HUES48 (cell line): ENCODE results near the gene CLEC17A.
A peak's percentile ranks its signal among the peaks of the same experiment; 100 is the strongest.
"Not testable (repeated sequence)": the region's sequence is repeated elsewhere in the genome, so short reads cannot be mapped to it uniquely, and the experiment has no call there.

Experiments used
- H3K27ac ChIP-seq: one replicate; pipeline ENCODE4 v1.7.0; 2013; ENCODE audit warnings: low read depth, low read length, inconsistent platforms
- H3K27me3 ChIP-seq: 2 replicates; pipeline ENCODE4 v1.6.1; 2013; ENCODE audit warnings: mild to moderate bottlenecking, low read length; ENCODE audit not compliant: control insufficient read depth, insufficient read depth
- H3K36me3 ChIP-seq: 2 replicates; pipeline ENCODE4 v1.6.1; 2013; ENCODE audit warnings: low read length; ENCODE audit not compliant: control insufficient read depth, insufficient read depth
- H3K4me1 ChIP-seq: 2 replicates; pipeline ENCODE4 v1.6.1; 2013; ENCODE audit warnings: mild to moderate bottlenecking, low read length; ENCODE audit not compliant: control insufficient read depth, insufficient read depth
- H3K4me3 ChIP-seq: 2 replicates; pipeline ENCODE4 v1.5.1; 2013; ENCODE audit warnings: mild to moderate bottlenecking, low read depth, low read length
- H3K9ac ChIP-seq: 2 replicates; pipeline ENCODE4 v1.6.1; 2013; ENCODE audit warnings: mild to moderate bottlenecking, low read depth, low read length, moderate library complexity
- H3K9me3 ChIP-seq: 2 replicates; pipeline ENCODE4 v1.6.1; 2013; ENCODE audit warnings: low read length; ENCODE audit not compliant: control insufficient read depth, insufficient read depth

CLEC17A gene

DNA sequence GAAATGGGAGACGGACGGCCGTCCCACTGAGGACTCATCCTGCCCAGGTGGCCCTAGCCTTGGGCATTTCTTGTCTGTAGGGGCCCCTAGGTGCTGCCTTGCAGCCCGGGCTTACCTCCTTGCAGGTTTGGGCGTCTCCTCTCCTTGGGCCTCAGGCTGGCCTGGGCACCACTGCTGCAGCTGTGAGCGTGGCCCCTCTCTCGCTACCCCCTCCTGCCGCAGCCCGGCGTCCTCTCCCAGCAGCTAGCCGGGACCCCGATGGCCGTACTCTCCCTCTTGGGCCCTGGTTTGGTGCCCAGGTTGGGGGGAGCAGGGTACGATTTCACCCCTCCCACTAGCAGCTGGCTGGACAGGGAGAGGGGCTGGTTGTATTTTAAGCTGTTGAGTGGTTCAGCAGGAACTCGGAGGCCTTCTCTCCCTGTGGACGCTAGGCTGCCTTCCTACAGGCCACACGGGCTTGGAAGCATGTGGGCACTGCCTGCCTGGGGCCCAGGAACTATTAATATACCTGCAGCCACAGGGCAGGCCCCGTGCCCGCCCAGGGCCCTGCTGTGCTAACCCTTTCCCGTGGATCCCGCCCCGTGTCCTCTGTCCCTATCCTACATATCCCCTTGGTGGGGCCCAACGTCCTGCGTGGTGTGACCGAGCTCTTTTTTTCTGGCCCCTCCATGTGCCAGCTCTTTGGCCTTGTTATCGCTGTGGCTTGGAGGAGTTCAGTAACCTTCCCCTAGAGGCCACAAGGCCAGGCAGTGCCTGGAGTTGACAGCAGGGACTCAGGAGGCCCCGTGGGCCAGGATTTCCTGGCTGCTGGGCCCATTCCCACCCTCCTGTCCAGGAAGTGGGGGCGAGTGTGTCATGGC lies 22.7 kb upstream of the CLEC17A start:
- Histone ChIP-seq H3K4me1 (peaks cover 30% of the 10 kb centered on the region), H3K9me3 (no peaks in the 10 kb centered on the region), H3K27ac (no peak overlapping the region), H3K27me3 (no peaks in the 10 kb centered on the region), H3K9ac (peak overlapping the region; percentile 18; the same call in 1 of the 2 replicates), H3K36me3 (peaks cover 4% of the 10 kb centered on the region; the same call in 1 of the 2 replicates), H3K4me3 (no peak overlapping the region)

DNA sequence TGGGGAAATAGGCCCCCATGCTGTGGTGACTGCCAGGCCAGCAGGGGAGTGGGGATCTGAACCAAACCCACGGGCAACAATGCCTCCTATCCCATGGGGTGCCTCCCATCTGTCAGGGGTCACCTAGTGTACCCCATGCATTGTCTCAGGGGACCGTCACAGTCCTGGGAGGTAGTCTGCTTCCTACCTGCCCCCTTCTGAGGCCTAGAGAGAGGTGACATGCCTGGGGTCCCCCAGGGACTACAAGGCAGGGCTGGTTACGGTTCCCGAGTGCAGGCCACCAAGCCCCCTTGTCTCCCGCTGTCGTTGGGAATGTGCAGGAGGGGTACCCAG lies 22.1 kb upstream of the CLEC17A start:
- peak overlapping the region; percentile 18; the same call in 1 of the 2 replicates for H3K9ac ChIP-seq
- no peaks in the 10 kb centered on the region for H3K27me3 ChIP-seq
- H3K36me3 ChIP-seq: peaks cover 8% of the 10 kb centered on the region
- no peaks in the 10 kb centered on the region for H3K9me3 ChIP-seq
- no peak overlapping the region for H3K4me3 ChIP-seq
- H3K4me1 ChIP-seq: peaks cover 30% of the 10 kb centered on the region
- H3K27ac ChIP-seq: no peak overlapping the region

DNA sequence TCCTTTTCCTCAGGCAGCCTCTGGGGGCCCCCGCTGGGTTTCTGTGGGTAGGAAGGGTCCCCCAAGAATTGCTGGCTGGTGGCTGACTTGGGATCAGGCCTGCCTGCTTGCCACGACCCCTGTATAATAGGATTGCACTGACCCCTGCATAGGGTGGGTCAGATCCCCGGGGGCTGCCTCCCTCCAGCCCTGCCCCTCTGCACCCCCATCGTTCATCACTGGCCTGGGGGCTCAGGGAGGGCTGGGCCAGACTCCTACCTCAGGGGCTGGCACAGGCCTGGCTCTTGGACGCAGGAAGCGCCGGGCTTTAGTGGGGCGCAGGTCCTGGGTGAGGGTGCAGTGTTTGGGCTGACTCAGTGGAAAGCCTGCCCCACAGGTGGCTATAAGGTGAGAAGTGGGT lies 21.6 kb upstream of the CLEC17A start:
- Histone ChIP-seq H3K27ac (no peak overlapping the region), H3K4me1 (peaks cover 30% of the 10 kb centered on the region)

DNA sequence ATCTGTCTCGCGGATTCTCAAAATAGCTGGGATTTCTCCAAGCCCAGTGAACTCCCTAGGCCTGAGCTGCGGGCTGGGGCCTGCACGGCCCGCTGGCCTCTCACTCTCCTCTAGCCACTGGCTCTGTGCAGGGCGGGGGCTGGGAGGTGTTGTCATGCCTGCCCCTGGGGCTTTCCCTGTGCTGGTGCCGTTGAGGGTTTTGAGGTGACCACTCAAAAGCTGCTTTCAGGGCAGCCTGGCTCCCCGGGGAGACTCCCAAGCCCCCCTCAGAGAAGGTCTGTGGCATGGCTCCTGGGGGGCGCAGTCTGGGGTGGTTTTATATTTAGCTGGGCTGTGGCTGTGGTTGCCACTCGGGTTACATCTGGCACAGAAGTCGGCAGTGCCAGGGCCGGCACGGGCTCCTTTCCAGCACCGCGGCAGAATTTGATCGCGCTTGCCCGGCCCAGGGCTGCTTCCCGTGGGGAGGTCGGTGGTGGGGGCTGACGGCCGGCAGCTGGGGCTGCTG lies 21.0 kb upstream of the CLEC17A start:
- no peaks in the 10 kb centered on the region for H3K27me3 ChIP-seq
- no peak overlapping the region for H3K9ac ChIP-seq
- H3K4me3 ChIP-seq: no peak overlapping the region
- H3K36me3 ChIP-seq: peaks cover 13% of the 10 kb centered on the region
- peaks cover 30% of the 10 kb centered on the region for H3K4me1 ChIP-seq
- H3K9me3 ChIP-seq: no peaks in the 10 kb centered on the region
- H3K27ac ChIP-seq: peak overlapping the region; percentile 42

More for the DNA sequence above, 21.6 kb upstream of the CLEC17A start:
- Histone ChIP-seq H3K36me3 (peaks cover 10% of the 10 kb centered on the region), H3K4me3 (no peak overlapping the region), H3K27me3 (no peaks in the 10 kb centered on the region), H3K9me3 (no peaks in the 10 kb centered on the region), H3K9ac (no peak overlapping the region)

DNA sequence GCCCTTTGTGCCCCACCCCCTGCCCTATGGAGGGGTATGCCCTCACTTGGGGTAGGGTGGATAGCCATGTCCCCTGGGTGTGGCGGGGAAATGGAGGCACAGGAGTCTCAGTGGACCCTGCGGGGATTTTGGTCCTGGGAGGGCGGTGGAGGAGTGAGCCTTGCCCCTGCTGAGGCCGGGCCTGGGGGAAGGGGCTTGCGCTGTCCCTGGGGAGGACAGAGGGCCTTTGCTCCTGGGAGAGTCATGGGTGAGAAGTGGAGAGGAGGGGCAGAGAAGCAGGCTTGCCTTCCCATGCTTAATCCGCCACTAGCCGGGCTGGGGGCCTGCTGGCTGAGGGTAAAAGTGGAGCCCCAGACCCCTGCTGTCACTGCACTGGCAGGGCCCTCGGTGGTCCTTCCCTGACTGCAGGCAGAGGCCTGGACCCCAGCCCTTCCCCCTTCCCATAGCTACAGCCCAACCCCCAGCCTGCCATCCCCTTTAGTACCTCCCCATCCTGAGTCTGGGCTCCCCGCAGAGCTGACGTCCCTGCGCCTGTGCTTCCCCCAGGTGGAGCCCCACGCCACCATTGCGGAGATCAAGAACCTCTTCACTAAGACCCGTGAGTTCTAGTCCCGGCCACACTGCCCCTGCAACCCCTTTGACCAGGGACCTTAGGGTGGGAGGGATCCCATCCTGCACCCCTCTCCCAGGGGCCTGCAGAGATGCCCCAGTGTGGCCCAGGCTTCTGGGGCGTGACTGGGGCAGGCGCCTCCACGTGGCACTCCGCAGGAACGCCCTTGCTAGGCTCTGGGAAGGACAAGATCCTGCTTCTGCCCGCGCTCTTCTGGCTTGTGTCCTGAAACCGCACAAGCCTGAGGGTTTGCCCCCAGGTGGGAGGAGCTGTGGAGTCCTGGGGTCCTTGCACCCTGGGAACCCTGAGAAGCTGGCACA lies 20.0 kb upstream of the CLEC17A start:
- Histone ChIP-seq H3K4me1 (peaks cover 30% of the 10 kb centered on the region), H3K9ac (no peak overlapping the region), H3K9me3 (no peaks in the 10 kb centered on the region), H3K36me3 (peaks cover 22% of the 10 kb centered on the region), H3K4me3 (no peak overlapping the region), H3K27ac (peak overlapping the region; percentile 42), H3K27me3 (no peaks in the 10 kb centered on the region)

DNA sequence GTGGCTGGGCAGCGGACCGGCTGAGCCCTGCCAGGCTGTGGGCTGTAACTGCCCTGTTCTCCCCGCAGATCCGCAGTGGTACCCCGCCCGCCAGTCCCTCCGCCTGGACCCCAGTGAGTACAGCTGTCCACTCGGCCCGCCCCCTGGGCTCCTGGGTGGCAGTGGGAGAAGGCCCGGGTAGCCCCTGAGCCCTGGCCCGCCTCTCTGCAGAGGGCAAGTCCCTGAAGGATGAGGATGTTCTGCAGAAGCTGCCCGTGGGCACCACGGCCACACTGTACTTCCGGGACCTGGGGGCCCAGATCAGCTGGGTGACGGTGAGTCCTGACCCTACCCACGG lies 19.3 kb upstream of the CLEC17A start:
- no peak overlapping the region for H3K4me3 ChIP-seq
- no peaks in the 10 kb centered on the region for H3K9me3 ChIP-seq
- peaks cover 26% of the 10 kb centered on the region for H3K36me3 ChIP-seq
- H3K27ac ChIP-seq: peak overlapping the region; percentile 32
- H3K27me3 ChIP-seq: no peaks in the 10 kb centered on the region
- peaks cover 30% of the 10 kb centered on the region for H3K4me1 ChIP-seq
- H3K9ac ChIP-seq: no peak overlapping the region

DNA sequence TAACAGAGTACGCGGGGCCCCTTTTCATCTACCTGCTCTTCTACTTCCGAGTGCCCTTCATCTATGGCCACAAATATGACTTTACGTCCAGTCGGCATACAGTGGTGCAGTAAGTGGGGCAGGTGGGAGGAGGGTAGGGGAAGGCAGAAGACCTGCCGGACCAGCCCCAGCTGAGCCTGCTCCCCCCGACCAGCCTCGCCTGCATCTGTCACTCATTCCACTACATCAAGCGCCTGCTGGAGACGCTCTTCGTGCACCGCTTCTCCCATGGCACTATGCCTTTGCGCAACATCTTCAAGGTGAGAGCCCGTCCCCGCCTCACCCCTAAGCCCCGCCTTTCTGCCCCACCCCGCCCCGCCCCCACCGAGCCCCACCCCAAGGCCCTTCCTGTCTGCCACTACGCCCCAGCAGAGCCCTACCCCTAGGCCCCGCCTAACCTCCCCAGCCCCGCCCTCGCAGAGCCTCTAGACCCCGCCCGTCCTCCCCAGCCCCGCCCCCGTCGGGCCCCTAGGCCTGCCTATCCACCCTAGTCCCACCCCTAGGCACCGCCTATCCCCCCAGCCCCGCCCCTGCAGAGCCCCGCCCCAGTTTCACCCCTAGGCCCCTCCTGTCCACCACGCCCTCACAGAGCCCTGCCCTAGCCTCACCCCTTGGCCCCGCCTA lies 18.8 kb upstream of the CLEC17A start:
- Histone ChIP-seq H3K36me3 (peaks cover 29% of the 10 kb centered on the region), H3K4me1 (peaks cover 30% of the 10 kb centered on the region), H3K4me3 (no peak overlapping the region), H3K27ac (no peak overlapping the region), H3K9me3 (no peaks in the 10 kb centered on the region), H3K27me3 (no peaks in the 10 kb centered on the region), H3K9ac (no peak overlapping the region)

DNA sequence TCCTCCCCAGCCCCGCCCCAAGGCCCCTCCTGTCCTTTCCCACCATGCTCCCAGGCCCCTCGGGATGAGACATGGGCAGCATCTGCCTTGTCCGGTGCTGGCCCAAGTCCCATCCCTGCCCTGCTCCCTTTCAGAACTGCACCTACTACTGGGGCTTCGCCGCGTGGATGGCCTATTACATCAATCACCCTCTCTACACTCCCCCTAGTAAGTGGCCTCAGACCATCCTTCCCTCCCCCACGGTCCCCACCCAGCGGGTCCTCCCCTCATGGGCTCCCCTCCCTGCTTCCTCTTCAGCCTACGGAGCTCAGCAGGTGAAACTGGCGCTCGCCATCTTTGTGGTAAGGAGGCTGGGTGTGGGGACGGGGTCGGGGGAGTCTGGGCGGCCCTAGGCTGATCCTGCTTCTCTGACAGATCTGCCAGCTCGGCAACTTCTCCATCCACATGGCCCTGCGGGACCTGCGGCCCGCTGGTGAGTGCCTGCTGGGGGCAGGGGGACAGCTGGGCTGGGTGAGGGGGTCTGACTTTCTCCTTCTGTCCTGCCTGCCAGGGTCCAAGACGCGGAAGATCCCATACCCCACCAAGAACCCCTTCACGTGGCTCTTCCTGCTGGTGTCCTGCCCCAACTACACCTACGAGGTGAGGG lies 18.1 kb upstream of the CLEC17A start:
- H3K4me3 ChIP-seq, H3K9ac ChIP-seq, H3K9me3 ChIP-seq, H3K27me3 ChIP-seq, H3K27ac ChIP-seq: not testable (repeated sequence)
- Histone ChIP-seq H3K4me1 (peaks cover 30% of the 10 kb centered on the region), H3K36me3 (peaks cover 29% of the 10 kb centered on the region)

DNA sequence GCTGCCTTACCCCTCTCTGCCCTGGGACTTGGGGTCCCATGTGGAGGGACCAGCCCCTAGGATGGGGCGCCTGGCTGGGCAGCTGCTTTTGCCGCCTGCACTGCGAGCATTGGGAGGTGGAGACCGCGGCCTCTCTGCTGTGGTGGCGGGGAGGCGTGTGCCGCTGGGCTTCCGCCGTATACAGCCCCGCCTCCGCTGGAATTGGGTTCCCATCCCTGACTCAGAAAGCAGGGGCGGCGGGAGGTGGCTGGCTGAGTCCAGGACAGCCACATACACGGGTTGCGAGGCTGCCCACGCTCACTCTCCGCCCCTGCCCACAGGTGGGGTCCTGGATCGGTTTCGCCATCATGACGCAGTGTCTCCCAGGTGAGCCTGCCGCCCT lies 17.6 kb upstream of the CLEC17A start:
- Histone ChIP-seq H3K36me3 (peaks cover 29% of the 10 kb centered on the region), H3K27me3 (no peaks in the 10 kb centered on the region), H3K27ac (no peak overlapping the region)

More for the DNA sequence above, 17.6 kb upstream of the CLEC17A start:
- Histone ChIP-seq H3K4me3 (no peak overlapping the region), H3K4me1 (peaks cover 30% of the 10 kb centered on the region), H3K9me3 (no peaks in the 10 kb centered on the region), H3K9ac (no peak overlapping the region)
